HCT116 (cell line): ENCODE results near the gene HOXB9. TPM values are rescaled to one million over a fixed set of nuclear protein-coding genes. Genes with fewer than 3 reads are reported as not detected.

Experiments
- ATAC-seq: fragments of 200-7000 bp; cut with Tn5 transposase; 2 replicates; pipeline ENCODE4 v1.9.1; 2020; ENCODE audit warnings: mild to moderate bottlenecking, moderate library complexity
- BruUV-seq: library from RNA; stranded (reverse); fragments of 400-500 nt; replicated peaks from 2 replicates; lab custom pipeline; 2021; lab: Mats Ljungman, UMichigan
- CTCF ChIA-PET: fragments of 300-600 bp; sonication (Branson Sonifier 250); formaldehyde crosslinking; loops from one replicate; lab custom pipeline; 2021; ENCODE audit warnings: antibody characterized with exemption; lab: Charles Lee
- POLR2A ChIA-PET: fragments of 300-600, 350-600 bp; sonication (Branson Sonifier 250); formaldehyde crosslinking; loops from one replicate; lab custom pipeline; 2021; ENCODE audit warnings: antibody characterized with exemption; lab: Charles Lee
- RAD21 ChIA-PET, 2 experiments: fragments of 300-600 bp; sonication (Branson Sonifier 250); formaldehyde crosslinking; loops; one replicate each; lab custom pipeline; 2023; ENCODE audit warnings: low total read pairs in 2 of 2; ENCODE audit not compliant: uncharacterized antibody in 2 of 2, unreplicated experiment in 2 of 2, low non-redundant PET in 1 of 2; lab: Charles Lee
- DNase-seq: peaks from one replicate; pipeline ENCODE4 v3.0.0-alpha.2; 2010; ENCODE audit warnings: low read depth, low spot score
- H2AFZ ChIP-seq: fragments of 200-600 bp; shearing (Covaris generic), sonication (generic); 2 replicates; pipeline ENCODE4 v1.6.1; 2017; ENCODE audit warnings: low read depth, mixed run types, mixed read lengths, antibody characterized with exemption, low read length; ENCODE audit not compliant: poor library complexity, severe bottlenecking
- H3K27ac ChIP-seq: 2 replicates; pipeline ENCODE4 v1.5.1; 2012; ENCODE audit warnings: low read depth, low read length
- H3K27me3 ChIP-seq: fragments of 200-600 bp; sonication (generic); 2 replicates; pipeline ENCODE4 v1.6.1; 2016; ENCODE audit warnings: mixed run types, low read length, mixed read lengths; ENCODE audit not compliant: insufficient read depth
- H3K36me3 ChIP-seq, 2 experiments: fragments of 200-500 bp in 1 of 2; fragments of 200-600 bp in 1 of 2; sonication (Bioruptor generic) in 1 of 2; sonication (generic) in 1 of 2; 2 replicates each; pipeline versions ENCODE4 v1.5.1 to v1.6.1; 2014 to 2016; ENCODE audit warnings: low read length in 2 of 2, inconsistent platforms in 1 of 2, mixed read lengths in 1 of 2, mixed run types in 1 of 2; ENCODE audit not compliant: insufficient read depth in 2 of 2, control insufficient read depth in 1 of 2
- H3K4me1 ChIP-seq, 2 experiments: fragments of 200-600 bp in 1 of 2; sonication (generic) in 1 of 2; 2 replicates each; pipeline versions ENCODE4 v1.5.1 to v1.6.1; 2012 to 2017; ENCODE audit warnings: low read length in 2 of 2, inconsistent platforms in 1 of 2, mild to moderate bottlenecking in 1 of 2, mixed read lengths in 1 of 2, mixed run types in 1 of 2, moderate library complexity in 1 of 2; ENCODE audit not compliant: insufficient read depth in 2 of 2, control insufficient read depth in 1 of 2
- H3K4me2 ChIP-seq: fragments of 200-600 bp; sonication (generic); 2 replicates; pipeline ENCODE4 v1.6.1; 2017; ENCODE audit warnings: mixed run types, low read length, mixed read lengths
- H3K4me3 ChIP-seq, 2 experiments: fragments of 200-600 bp in 1 of 2; sonication (generic) in 1 of 2; replicated peaks in 1 of 2; 2 replicates each; pipeline ENCODE4 v1.5.1; 2011 to 2016; ENCODE audit warnings: low read length in 2 of 2, control low read depth in 1 of 2, low read depth in 1 of 2, mild to moderate bottlenecking in 1 of 2, mixed read lengths in 1 of 2, mixed run types in 1 of 2
- H3K79me2 ChIP-seq: fragments of 200-600 bp; sonication (generic); 2 replicates; pipeline ENCODE4 v1.6.1; 2017; ENCODE audit warnings: mild to moderate bottlenecking, mixed run types, low read length, moderate library complexity, mixed read lengths; ENCODE audit not compliant: insufficient read depth
- H3K9ac ChIP-seq: fragments of 200-600 bp; sonication (generic); 2 replicates; pipeline ENCODE4 v1.6.1; 2016; ENCODE audit warnings: low read length, mixed read lengths
- H3K9me2 ChIP-seq: fragments of 200-600 bp; sonication (generic), shearing (Covaris generic); 2 replicates; pipeline ENCODE4 v1.6.1; 2017; ENCODE audit warnings: mixed run types, mild to moderate bottlenecking, moderate library complexity; ENCODE audit not compliant: insufficient read depth
- H3K9me3 ChIP-seq, 2 experiments: fragments of 200-500 bp in 1 of 2; fragments of 200-600 bp in 1 of 2; sonication (Bioruptor generic) in 1 of 2; sonication (generic) in 1 of 2; 2 replicates each; pipeline ENCODE4 v1.6.1; 2014 to 2017; ENCODE audit warnings: low read length in 2 of 2, mixed read lengths in 2 of 2, inconsistent platforms in 1 of 2, low read depth in 1 of 2, mild to moderate bottlenecking in 1 of 2, mixed run types in 1 of 2, moderate library complexity in 1 of 2; ENCODE audit not compliant: control insufficient read depth in 1 of 2, insufficient read depth in 1 of 2
- H4K20me1 ChIP-seq: fragments of 200-600 bp; sonication (generic), shearing (Covaris generic); 2 replicates; pipeline ENCODE4 v1.6.1; 2017; ENCODE audit warnings: mixed run types, mild to moderate bottlenecking, moderate library complexity; ENCODE audit not compliant: insufficient read depth
- ATF3 ChIP-seq: IDR thresholded peaks from 2 replicates; pipeline ENCODE4 v1.6.1; 2012
- CBX3 ChIP-seq: IDR thresholded peaks from 2 replicates; pipeline ENCODE4 v1.6.1; 2012; ENCODE audit warnings: low read depth
- CEBPB ChIP-seq: IDR thresholded peaks from 2 replicates; pipeline ENCODE4 v1.6.1; 2012; ENCODE audit warnings: low read depth
- ELF1 ChIP-seq: IDR thresholded peaks from 2 replicates; pipeline ENCODE4 v1.6.1; 2012; ENCODE audit warnings: low read depth, borderline replicate concordance
- EZH2 ChIP-seq: fragments of 200-600 bp; sonication (generic); IDR thresholded peaks from 2 replicates; pipeline ENCODE4 v1.6.1; 2017; ENCODE audit warnings: antibody characterized with exemption, mixed run types
- FOSL1 ChIP-seq: IDR thresholded peaks from 2 replicates; pipeline ENCODE4 v1.6.1; 2012; ENCODE audit warnings: low read depth
- JUND ChIP-seq: IDR thresholded peaks from 2 replicates; pipeline ENCODE4 v1.6.1; 2012
- MAX ChIP-seq: IDR thresholded peaks from 2 replicates; pipeline ENCODE4 v1.6.1; 2012
- POLR2A ChIP-seq: IDR thresholded peaks from 2 replicates; pipeline ENCODE4 v1.7.0; 2011; ENCODE audit warnings: borderline replicate concordance; ENCODE audit not compliant: insufficient read depth, insufficient read length; ENCODE audit errors: extremely low read depth
- POLR2AphosphoS5 ChIP-seq: IDR thresholded peaks from 2 replicates; pipeline ENCODE4 v1.6.1; 2011; ENCODE audit warnings: mild to moderate bottlenecking, low read depth, low read length, moderate library complexity
- REST ChIP-seq: IDR thresholded peaks from 2 replicates; pipeline ENCODE4 v1.6.1; 2012; ENCODE audit warnings: low read depth
- SIN3A ChIP-seq: IDR thresholded peaks from 2 replicates; pipeline ENCODE4 v1.6.1; 2012; ENCODE audit warnings: low read depth
- SP1 ChIP-seq: IDR thresholded peaks from 2 replicates; pipeline ENCODE4 v1.6.1; 2012; ENCODE audit warnings: low read depth
- YY1 ChIP-seq: IDR thresholded peaks from 2 replicates; pipeline ENCODE4 v1.6.1; 2011; ENCODE audit warnings: low read length, low read depth, moderate library complexity, mild to moderate bottlenecking; ENCODE audit not compliant: insufficient replicate concordance; ENCODE audit errors: extremely low read depth
- ZNF274 ChIP-seq: fragments of 200-500 bp; sonication (Bioruptor generic); IDR thresholded peaks from 2 replicates; pipeline ENCODE4 v1.6.1; 2014; ENCODE audit warnings: mild to moderate bottlenecking, low read depth, low read length, inconsistent platforms
- intact Hi-C: fragments of 100-400 bp; cut with micrococcal nuclease; formaldehyde crosslinking; loops from 2 replicates; pipeline ENCODE4 v1.10.0; 2022
- total RNA-seq: library from RNA; stranded (reverse); gene quantifications from one replicate; pipeline ENCODE4 v1.2.1, GENCODE V29; 2021; ENCODE audit not compliant: unreplicated experiment

HOXB9 gene
- total RNA-seq, 1 experiment from 2014 or later: 40.1 TPM

GRCh38 chr17:48596735-48597527 is 29.2 kb downstream of the HOXB9 start:
- H3K36me3 ChIP-seq: peaks cover 27 to 30% of the 10 kb centered on the region in 2 experiments; a peak in 3 of 4 replicates
- ChIA-PET POLR2A (interaction anchor here (0.8 kb wide), 1 partner anchor 8 kb away, joined by 3 read pairs; the partner anchor contains the start of gene HOXB6), RAD21 (no interaction called here), CTCF (no interaction called here)
- no peaks in the 10 kb centered on the region for H3K9me2 ChIP-seq
- no TSS peak for BruUV-seq
- H3K27ac ChIP-seq: no peak overlapping the region
- no peak overlapping the region for H3K4me2 ChIP-seq
- DNase-seq (no peak), ATAC-seq (no peak)
- no peak for TF ChIP-seq ZNF274
- TF ChIP-seq EZH2: no peak
- no peak for TF ChIP-seq ELF1
- TF ChIP-seq CBX3: no peak
- TF ChIP-seq POLR2AphosphoS5: no peak
- no peak for TF ChIP-seq REST
- no peak for TF ChIP-seq YY1
- no peak for TF ChIP-seq CEBPB
- no peak for TF ChIP-seq SIN3A
- no peak for TF ChIP-seq SP1
- no peak for TF ChIP-seq FOSL1
- TF ChIP-seq MAX: no peak
- TF ChIP-seq POLR2A: no peak
- no peak for TF ChIP-seq ATF3
- no peak for TF ChIP-seq JUND
- intact Hi-C loops: no loop called here
- H3K4me1 ChIP-seq: peaks cover 22% of the 10 kb centered on the region in 2 experiments
- H4K20me1 ChIP-seq: peaks cover 4% of the 10 kb centered on the region; the same call in 1 of the 2 replicates
- no peak overlapping the region for H3K9ac ChIP-seq
- peaks cover 93% of the 10 kb centered on the region for H3K79me2 ChIP-seq
- H3K27me3 ChIP-seq: no peaks in the 10 kb centered on the region
- H3K9me3 ChIP-seq: no peaks in the 10 kb centered on the region
- H3K4me3 ChIP-seq: no peak overlapping the region
- H2AFZ ChIP-seq: no peak overlapping the region
